HG03460 (cell line): ENCODE measurements around the gene PPP3CA.
"Not testable (repeated sequence)": the region's sequence is repeated elsewhere in the genome, so short reads cannot be mapped to it uniquely, and the experiment has no call there.

Experiments
- ATAC-seq: cut with Tn5 transposase; IDR thresholded peaks from one replicate; pipeline ENCODE4 v1.9.1; 2021; ENCODE audit not compliant: unreplicated experiment

Gene PPP3CA

DNA sequence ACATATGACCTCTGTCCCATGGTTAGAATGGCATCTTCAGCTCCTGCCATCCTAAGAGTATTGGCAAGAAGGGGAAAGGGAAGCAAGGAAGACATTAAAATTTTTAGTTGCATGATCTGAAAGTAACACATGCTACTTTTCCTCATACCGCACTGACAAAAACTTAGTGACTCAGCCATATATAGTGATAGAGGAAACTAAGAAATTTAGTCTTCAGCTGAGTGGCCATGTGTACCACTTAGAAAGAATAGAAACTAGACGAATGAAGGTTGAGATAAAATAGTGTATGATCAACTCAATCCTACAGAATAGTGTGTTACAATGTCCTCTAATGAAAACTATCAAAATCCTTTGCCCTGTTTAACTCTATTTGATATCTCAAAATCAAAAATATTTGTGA lies 164.1 kb downstream of the PPP3CA start:
- no peak for ATAC-seq

DNA sequence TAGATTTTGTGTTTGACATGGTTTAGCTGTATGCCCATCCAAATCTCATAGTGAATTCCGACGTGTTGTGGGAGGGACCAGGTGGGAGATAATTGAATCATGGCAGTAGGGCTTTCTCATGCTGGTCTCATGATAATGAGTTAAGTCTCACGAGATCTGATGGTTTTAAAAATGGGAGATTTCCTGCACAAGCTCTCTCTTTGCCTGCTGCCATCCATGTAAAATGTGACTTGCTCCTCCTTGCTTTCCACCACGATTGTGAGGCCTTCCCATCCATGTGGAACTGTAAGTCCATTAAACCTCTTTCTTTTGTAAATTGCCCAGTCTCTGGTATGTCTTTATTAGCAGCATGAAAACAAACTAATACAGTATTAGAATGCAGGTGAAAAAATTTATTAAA lies 164.6 kb downstream of the PPP3CA start:
- not testable (repeated sequence) for ATAC-seq

DNA sequence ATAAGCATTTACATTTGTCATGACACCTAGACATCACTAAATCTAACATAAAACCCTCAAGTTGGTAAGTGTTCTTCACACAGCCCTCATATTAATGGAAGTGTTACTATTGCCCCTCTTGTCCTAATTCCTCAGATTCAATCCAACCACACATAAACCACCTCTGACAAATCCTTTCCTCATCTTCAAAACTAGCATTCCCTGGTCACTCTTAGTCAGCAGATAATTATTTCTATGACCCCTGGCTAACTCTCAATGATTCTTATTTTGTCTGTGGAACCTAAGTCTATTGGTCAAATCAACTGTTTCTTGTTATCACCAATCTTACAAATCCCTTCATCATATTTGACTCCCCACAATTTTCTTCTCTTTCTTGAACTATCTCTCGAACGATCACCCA lies 168.6 kb downstream of the PPP3CA start:
- ATAC-seq, result no peak

DNA sequence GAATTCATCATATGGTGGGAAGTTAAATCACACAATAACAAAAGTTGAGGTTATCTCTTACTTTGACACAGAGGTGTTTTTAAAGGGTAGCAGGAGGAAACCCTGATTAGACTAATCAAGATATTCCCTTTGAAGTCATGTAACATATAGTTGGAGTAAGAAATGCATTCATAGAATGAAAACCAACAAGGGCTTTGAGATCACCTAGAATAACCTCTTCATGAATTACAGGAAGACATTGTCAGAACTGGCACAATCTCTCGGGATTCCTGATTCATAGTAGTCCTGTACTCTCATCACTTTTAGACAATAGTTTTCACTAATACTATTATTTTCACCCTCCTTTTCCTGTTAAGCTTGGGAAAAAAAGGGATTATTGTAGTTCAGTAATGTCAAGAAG lies 170.2 kb downstream of the PPP3CA start:
- no peak for ATAC-seq

DNA sequence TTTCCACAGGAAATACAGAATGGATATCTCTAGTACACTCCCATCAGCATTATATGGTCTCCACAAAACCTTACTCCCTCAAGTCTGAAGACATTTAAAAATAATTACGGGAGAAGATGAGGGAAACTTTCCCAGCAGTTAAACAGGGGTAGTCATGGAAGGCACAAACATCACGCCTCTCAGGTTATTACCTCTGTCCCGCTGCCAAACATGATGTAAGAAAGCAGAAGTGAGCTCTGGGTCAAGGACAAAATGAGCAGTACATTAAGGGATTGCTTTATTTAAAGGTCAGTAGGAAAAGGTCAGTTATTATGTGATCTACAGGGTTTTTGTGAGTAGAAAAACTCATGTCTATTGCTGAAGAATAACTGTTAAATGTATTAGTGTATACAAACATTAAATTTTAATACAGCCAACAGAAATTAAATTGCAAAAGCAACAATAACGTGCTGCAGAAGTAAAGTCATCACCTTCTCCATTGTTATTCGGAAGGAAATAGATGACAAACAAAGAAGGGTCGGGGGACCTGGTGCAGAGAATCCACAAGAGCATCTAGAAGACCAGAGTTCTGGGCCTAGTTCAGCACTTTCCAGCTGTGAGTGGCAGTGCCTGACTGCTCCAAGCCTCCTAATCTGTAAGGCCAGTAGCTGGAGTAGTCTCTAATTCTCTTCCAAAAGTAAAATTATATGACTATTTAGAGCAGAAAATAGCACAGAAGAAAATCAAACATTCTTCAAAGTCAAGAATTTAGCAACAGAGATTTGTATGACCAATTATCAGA lies 171.2 kb downstream of the PPP3CA start:
- no peak for ATAC-seq

DNA sequence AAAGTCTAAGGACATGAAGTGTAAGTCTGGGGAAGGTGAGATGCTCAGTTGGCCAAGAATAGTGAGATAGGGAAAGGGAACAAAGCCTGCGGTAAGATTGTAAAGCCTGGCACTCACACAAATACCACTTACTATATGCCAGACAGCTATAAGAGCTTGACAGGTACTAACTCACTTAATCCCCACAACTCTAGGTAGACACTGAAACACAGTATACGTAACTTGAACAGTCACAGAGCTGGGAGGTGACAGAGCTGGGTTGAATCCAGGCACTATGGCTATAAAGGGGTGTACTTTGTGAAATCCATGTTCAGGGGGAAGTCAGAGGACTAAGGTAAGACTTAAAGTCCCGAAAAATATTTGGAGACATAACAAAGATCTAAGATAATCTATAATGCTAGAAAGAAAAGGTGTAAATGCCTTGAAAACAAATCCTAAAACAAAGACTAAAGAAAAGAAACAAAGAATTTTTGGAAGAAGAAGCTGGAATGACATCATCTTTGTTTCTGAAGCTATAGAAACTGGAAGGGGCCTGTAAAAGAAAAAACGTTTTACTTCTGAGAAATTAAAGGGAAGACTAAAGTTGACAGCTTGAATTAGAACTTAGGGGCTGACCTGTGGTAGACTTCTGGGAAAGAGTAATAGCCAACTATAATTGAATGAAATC lies 172.5 kb downstream of the PPP3CA start:
- no peak for ATAC-seq

DNA sequence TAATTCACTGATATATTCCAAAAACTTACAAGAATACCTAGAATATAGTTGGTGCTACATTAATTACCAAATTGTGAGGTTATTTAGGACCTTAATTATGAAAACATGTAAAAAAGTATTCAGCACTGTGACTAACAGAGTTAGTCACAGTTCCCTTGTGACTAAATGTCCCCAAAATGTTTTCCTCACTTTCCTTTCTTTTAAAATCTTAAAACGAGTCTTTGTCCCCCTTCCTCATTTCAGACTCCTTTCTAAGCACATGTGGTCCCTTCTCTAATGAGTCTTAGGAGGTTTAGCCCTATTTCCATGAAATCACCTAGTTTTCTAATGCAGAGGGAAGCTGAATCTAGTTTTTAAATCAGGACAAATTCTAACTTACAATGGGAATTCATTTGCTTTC lies 175.0 kb downstream of the PPP3CA start:
- no peak for ATAC-seq

DNA sequence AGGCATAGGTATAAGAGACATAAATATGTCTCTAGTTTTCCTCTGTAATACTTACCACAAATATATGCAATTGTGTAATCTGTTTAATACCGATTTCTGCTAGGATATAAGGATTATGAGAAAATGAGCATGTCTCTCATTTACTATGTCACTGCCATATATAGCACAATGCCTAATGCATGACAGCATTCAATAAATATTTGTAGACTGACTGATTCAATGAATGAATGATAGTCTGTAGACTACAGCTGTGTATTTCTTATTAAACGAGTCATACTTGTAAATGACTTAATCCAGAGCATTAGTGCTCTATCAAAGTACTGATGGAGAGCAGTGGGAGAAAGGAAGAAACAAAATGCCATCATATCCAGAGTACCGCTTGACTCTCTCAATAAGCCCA lies 175.6 kb downstream of the PPP3CA start:
- no peak for ATAC-seq

DNA sequence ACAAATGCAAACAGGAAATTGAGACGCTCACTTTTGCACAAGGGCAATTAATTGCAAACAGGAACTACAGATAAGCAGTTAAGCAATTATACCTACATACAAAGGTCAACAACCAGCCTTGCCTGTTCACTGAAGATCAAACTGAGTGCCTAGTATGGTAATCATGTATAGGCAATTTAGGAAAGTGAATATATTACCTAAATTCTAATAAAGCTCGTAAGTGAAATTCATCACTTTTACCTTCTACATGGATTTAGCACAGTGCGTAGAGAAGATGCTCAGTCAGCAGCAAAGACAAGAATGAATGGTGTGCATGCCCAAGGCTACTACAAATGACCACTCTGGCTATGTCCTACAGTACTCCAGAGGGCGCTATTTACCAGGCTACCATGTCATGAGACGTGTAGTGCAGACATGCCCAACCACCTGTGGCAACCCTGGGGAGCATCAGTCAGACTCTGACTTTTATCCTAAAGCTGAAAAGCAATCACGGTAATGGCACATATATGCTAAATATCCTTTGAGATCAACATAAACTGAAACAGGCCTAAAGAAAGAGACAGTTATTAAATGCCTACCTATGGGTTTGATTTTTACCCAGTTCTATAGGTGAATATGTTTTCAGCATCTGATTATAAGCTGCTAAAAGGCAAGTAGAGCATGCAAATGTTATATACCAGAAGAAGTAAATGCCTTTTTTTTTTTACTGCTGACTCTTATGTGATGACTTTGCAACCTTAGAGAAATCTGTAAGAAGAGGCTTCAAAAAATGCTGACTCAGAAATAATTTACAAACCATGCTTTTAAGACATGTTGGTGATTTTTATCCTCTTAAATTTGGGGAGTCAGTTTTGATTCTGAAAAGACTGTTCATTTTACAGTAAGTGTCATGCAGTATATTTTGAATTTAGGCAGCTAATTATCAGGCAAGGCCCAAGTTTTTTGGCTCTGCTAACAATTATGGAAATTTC lies 178.0 kb downstream of the PPP3CA start:
- ATAC-seq, result peak; percentile 98

DNA sequence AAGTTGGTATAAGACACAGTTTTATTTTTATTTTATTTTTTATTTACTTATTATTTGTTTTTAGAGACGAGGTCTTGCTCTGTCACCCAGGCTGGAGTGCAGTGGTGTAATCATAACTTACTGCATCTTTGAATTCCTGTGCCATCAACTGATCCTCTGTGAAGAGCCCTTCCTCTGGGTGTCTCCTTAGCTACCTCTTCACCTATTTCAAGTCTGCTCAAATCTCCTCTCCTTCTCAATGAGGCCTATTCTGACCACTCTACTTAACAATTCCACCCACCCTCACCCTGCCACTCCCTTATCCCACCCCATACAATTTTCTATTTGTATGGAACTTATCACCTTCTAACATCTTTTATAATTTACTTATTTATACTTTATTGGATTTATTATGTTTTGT lies 183.4 kb downstream of the PPP3CA start:
- no peak for ATAC-seq

DNA sequence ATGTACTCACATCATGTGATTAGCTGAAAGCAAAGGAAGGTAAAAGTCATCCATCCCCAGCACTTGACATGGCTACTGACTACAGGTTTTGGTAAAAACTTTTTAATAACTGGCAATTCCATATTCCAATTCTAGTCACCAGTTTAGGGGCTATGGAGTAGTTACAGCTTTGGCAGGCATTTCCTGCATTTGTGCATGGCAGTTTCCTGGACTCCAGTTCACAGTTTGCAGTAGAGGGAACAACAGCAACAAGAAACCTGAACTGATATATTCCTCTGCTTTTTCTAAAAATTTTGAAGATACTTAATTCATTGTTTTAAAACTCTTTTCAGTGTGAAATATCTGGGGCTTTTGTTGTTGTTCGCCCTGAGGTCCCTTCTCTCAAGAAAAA lies 184.3 kb downstream of the PPP3CA start:
- ATAC-seq, result no peak

DNA sequence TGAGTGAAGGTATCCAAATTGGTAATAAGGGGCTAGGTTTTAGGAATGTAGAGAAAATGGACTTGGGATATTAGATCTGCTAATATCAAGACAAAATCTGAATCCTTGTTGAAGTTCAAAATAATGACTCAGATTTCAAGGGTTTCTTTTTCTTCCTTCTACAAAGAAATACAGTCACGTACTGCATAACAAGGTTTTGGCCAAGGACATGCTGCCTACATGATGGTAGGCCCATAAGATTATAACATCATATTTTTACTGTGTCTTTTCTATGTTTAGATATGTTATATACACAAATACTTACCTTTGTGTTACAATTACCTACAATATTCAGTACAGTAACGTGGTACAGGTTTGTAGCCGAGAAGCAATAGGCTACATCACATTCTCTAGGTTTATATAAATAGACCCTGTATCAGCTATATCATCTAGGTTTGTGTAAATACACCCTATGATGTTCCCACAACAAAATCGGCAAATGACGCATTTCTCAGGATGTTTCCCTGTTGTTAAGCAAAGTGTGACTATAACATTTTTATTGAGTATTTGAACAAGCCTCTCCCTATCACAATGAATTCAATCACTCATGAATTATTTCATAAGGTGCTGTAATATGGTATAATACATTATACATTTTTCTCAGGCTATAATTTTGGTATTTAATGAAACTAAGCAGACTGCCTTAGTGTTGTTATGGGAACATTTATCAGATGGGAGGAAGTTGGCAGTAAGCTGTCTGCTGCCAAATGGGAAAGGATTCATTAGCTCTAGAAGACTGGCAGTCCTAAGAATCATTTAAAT lies 186.3 kb downstream of the PPP3CA start:
- ATAC-seq, result no peak

DNA sequence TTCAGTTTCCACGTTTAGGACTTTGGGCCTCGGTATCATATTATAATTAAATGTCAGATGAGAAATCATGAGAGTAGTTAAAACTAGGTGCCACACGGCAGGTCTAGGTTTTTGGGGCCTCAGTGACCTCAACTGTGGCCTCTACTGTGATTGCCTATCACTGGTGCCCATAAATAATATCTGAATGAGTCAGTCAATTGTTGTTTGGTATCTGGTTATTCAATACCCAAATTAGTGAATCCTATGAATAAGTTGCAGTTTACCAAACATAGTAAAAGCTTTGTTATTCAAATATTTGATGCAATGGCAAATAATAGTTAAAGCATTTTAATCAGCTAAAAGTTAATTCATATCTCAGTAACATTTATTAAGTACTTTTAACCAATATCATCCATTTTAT lies 188.8 kb downstream of the PPP3CA start:
- no peak for ATAC-seq

DNA sequence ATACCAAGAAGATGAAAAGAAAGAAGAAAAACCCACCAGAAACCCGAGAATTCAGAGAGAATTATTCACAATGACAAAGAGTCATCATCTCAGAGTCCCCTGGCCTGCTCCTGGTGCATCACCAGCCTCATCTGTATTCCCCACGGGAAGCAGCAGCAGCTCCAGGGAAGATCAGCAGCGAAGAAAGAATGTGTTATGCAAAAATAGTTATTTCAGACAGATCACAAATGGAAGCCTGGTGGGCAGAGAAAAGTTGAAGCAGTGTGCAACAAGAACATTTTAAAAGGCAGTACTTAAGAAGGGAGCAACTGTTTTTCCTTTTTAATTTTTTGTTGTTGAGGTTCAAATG lies 189.2 kb downstream of the PPP3CA start:
- no peak for ATAC-seq

DNA sequence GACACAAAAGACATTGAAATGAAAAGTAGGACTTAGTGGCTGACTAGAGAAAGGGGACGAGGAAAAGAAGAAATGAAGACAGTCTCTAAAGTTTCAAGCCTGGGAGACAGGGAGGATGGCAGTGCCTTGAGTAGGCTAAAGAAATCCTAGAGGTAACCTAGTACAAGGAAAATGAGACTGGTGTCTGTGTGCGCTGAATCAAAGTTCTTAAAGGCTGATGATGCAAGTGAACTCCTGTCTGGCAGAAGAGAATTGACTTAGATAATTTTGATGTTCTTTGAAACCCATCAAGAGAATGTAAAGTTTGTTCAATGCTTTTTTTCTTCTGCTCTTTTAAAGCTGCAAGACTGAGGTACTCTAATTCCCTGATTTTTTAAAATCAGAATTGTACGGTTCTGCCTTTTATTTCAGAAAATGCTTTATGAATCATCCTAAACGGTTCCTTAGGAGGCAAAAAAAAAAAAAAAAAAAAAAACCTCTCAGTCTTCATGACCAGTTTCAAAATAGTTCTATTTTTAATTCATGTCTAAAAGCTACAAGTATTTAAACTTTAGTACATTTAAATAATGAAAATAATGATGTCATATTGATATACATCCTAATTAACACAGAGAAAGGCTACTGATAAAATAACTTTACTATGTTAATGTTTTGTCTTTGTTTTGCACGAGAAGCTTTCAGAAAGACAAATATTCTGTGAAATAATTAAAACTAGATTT lies 189.8 kb downstream of the PPP3CA start:
- ATAC-seq, result no peak

DNA sequence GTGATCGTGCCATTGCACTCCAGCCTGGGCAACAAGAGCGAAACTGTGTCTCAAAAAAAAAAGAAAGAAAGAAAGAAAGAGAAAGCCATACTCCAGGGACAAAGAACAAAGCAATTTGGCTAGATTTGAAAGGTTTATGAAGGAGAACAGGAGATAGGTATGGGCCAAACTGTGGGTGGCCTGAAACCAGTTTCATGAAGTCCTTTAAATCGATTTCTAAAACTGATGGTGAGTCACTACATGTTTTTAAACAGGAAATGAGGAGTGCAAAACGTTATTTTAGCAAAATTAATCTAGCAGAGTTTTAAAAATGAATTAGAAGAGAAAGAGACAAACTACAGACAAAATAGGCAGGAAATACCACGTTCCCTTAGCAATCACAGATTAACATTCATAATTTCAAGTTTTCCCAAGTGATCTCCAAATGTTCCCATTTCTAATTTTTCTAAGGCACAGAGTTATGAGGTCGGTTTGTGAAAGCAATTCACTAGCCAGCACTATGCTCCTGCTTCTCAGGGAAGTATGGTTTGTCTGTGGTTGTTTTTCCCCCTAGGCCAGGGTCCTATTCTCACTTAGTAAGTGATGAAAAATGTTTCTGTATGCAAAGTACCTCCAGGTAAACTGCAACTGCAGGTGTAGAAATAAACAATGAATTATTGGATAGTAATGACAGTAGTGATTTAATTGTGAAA lies 190.6 kb downstream of the PPP3CA start:
- ATAC-seq, result no peak

DNA sequence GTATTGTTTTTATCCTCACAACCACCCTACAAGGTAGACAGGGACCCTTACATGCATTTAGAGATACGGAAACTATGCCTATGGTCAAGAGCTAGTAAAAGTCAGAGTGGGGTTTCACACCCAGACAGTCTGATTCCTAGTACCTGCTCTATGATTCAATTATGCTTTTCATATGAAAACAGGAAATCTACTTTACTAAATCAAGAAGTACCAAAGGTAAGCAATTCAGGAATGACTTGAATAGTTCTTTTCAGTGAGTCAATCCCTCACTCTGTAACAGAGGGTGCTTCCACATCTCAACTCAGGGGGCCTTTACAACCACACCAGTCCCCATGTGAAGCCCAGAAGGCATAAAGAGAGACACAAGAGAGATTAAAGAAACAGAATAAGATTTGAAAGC lies 191.4 kb downstream of the PPP3CA start:
- ATAC-seq, result no peak

DNA sequence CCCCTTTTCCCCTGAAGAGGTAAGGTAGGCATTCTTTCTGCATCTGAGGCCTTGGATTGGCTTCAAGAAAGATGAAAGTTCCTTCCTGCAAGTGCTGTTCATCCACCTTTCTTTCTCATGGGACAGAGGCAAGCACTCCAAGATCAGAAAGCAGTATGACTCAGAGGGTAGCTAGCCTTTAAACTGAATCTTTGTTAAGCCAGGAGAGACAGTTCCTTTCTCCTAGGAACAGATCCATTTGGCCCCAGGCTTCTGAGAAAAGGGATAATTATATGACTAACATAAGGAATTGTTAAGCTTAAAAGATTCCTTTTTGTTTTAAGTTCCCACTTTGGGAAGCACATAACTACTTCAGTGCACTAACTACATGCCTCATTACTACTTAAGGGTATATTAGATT lies 192.0 kb downstream of the PPP3CA start:
- no peak for ATAC-seq

DNA sequence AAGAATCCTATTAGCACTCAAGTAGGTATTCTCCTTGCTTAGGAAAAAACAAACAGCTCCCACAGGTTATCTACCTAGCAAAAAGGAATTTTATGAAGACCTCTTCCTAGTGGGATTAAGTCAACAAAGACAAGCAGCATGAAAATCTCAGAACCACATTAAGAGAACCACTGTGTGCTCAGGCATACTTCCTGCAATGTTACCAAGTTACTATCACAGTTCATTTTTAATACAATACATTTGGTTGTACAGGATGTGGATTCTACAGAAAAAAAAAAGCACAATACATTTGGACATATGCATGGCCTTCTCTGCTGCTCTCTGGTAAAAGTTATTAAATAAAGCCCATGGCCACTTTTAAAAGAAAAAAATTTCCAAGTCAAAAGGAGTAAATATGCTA lies 193.7 kb downstream of the PPP3CA start:
- ATAC-seq, result no peak

DNA sequence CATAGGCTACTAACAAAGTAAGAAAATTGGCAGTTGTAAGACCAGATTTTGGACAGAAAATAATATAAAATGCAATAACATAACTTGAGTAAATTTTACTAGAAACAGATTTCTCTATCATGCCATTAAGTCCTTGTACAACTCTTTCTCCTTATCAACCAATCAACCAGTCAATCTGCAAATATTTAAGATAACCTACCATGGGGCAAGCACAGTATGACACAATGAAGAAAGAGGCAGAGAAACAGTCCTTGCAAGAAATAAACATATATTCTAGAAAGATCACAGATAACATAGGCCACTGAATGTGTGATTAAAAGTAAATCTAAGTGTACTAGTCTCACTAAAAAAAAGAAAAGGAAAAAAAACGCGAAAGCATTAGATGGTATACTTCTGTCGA lies 194.8 kb downstream of the PPP3CA start:
- no peak for ATAC-seq
